Naive thymus-derived CD4-positive, alpha-beta T cell (primary cell): ENCODE data around the gene CSNK1G1. TPM values are rescaled to one million over a fixed set of nuclear protein-coding genes. Genes with fewer than 3 reads are reported as not detected.
A peak's percentile ranks its signal among the peaks of the same experiment; 100 is the strongest.
"Not testable (repeated sequence)": the region's sequence is repeated elsewhere in the genome, so short reads cannot be mapped to it uniquely, and the experiment has no call there.

Experiments used
- ATAC-seq: fragments of 150-1000 bp; cut with Tn5 transposase; 2 replicates; pipeline ENCODE4 v1.10.0; 2021; ENCODE audit warnings: mild to moderate bottlenecking, moderate library complexity
- CTCF ChIA-PET: fragments of 350-600 bp; sonication (Branson Sonifier 250); formaldehyde crosslinking; loops from one replicate; lab custom pipeline; 2021; ENCODE audit warnings: antibody characterized with exemption; lab: Charles Lee
- POLR2A ChIA-PET: fragments of 350-600 bp; sonication (Branson Sonifier 250); formaldehyde crosslinking; loops from one replicate; lab custom pipeline; 2021; ENCODE audit warnings: antibody characterized with exemption, inconsistent platforms; lab: Charles Lee
- DNase-seq, 9 donors: peaks; one replicate each; pipeline versions ENCODE4 v3.0.0 to v3.0.0-alpha.2; 2020 to 2022; ENCODE audit warnings: mixed read lengths in 1 of 9
- H3K27ac ChIP-seq: one replicate; pipeline ENCODE4 v1.7.0; 2013; ENCODE audit warnings: mild to moderate bottlenecking, low read depth, low read length, moderate library complexity
- H3K27me3 ChIP-seq, 2 donors: one replicate each; pipeline ENCODE4 v1.7.0; 2013; ENCODE audit warnings: low read length in 2 of 2, mild to moderate bottlenecking in 2 of 2, moderate library complexity in 2 of 2; ENCODE audit not compliant: control insufficient read depth in 2 of 2, insufficient read depth in 2 of 2
- H3K36me3 ChIP-seq, 3 experiments: 1 replicate in 2 of 3; 2 replicates in 1 of 3; pipeline ENCODE4 v1.7.0; 2013; ENCODE audit warnings: low read length in 3 of 3, mild to moderate bottlenecking in 3 of 3, moderate library complexity in 1 of 3; ENCODE audit not compliant: insufficient read depth in 3 of 3, control insufficient read depth in 2 of 3
- H3K4me1 ChIP-seq, 2 donors: one replicate each; pipeline ENCODE4 v1.7.0; 2013; ENCODE audit warnings: low read length in 2 of 2, mild to moderate bottlenecking in 2 of 2, moderate library complexity in 1 of 2; ENCODE audit not compliant: control insufficient read depth in 2 of 2, insufficient read depth in 2 of 2
- H3K4me3 ChIP-seq: 2 replicates; pipeline ENCODE4 v1.7.0; 2013; ENCODE audit warnings: mild to moderate bottlenecking, low read length
- H3K9me3 ChIP-seq, 3 experiments: 1 replicate in 2 of 3; 2 replicates in 1 of 3; pipeline ENCODE4 v1.7.0; 2013; ENCODE audit warnings: low read length in 3 of 3; ENCODE audit not compliant: control insufficient read depth in 2 of 3
- H3K27ac Mint-ChIP-seq, 9 donors: one replicate each; pipeline ENCODE4 v1.8.0; 2020 to 2022; ENCODE audit warnings: mixed read lengths in 9 of 9, mild to moderate bottlenecking in 8 of 9, moderate library complexity in 5 of 9, inconsistent platforms in 2 of 9
- H3K27me3 Mint-ChIP-seq, 5 donors: one replicate each; pipeline ENCODE4 v1.8.0; 2021 to 2022; ENCODE audit warnings: mixed read lengths in 5 of 5, mild to moderate bottlenecking in 1 of 5
- H3K36me3 Mint-ChIP-seq, 5 donors: one replicate each; pipeline ENCODE4 v1.8.0; 2020 to 2022; ENCODE audit warnings: mixed read lengths in 5 of 5, mild to moderate bottlenecking in 3 of 5, inconsistent platforms in 1 of 5
- H3K4me1 Mint-ChIP-seq, 7 donors: one replicate each; pipeline ENCODE4 v1.8.0; 2020 to 2022; ENCODE audit warnings: mixed read lengths in 7 of 7, mild to moderate bottlenecking in 3 of 7, inconsistent platforms in 1 of 7
- H3K4me3 Mint-ChIP-seq, 10 donors: one replicate each; pipeline ENCODE4 v1.8.0; 2020 to 2022; ENCODE audit warnings: mild to moderate bottlenecking in 10 of 10, mixed read lengths in 10 of 10, moderate library complexity in 6 of 10, inconsistent platforms in 2 of 10
- H3K9me3 Mint-ChIP-seq, 11 donors: one replicate each; pipeline ENCODE4 v1.8.0; 2020 to 2022; ENCODE audit warnings: mixed read lengths in 11 of 11, mild to moderate bottlenecking in 4 of 11, inconsistent platforms in 1 of 11, moderate library complexity in 1 of 11
- intact Hi-C, 2 donors: fragments of 100-400 bp; cut with micrococcal nuclease; formaldehyde crosslinking; loops; one replicate each; pipeline ENCODE4 v1.15.1; 2023
- polyA plus RNA-seq, 2 donors: library from polyadenylated mRNA; unstranded; fragments of 300-500 nt; fragmentation: Illumina TruSeq; gene quantifications; one replicate each; pipeline ENCODE4 v1.2.3, GENCODE V29; 2021
- total RNA-seq, 6 experiments: library from RNA in 5 of 6; stranded (reverse) in 5 of 6; gene quantifications; 1 replicate in 5 of 6; 2 replicates in 1 of 6; pipeline ENCODE4 v1.2.3 and lab custom pipeline; 2021 to 2026

CSNK1G1 gene
- total and polyA plus RNA-seq, 7 experiments from 2014 or later, result 18.2 to 31.4 (median 26.4) TPM

DNA sequence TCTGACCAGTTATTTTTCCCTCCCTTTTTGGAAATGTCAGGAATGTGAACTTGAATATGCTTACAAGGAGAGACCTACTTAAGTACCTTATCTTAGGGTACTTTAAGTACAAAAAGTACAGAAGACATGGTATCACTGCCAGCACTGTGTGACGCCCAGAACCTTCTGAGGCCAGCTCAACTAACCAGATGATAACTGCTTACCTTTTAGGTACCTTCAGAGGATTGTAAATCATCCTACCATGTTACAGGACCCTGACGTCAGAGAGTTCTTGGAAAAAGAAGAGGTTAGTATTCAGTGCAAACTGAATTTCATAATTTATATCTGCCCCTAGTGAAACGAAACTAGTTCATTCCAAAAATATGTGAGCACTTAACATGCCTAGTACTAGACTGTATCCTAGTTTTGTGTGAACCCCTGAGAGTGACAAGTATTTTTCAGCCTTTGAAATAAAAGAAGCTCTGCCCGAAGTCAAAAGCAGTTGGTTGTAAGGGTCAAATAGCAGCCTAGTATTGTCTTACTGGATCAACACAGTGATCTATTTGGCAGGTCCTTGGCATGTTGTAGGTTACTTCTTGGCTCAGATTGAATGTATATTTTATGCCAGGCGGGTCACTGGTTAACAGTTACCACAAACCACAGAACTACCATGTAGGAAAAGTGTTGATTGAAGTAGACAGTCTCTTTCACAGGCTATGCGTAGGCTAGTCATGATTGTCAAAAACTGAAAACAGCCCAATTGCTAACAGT lies 228.3 kb downstream of the CSNK1G1 start:
- no peak overlapping the region for H3K27ac Mint-ChIP-seq
- intact Hi-C loops, result no loop called here
- H3K36me3 ChIP-seq, result peaks cover 35 to 93% (median 55%) of the 10 kb centered on the region in 3 experiments
- POLR2A ChIA-PET, result no interaction called here
- H3K4me3 Mint-ChIP-seq, result no peak overlapping the region
- no peaks in the 10 kb centered on the region for H3K9me3 ChIP-seq
- H3K4me1 Mint-ChIP-seq, result peaks cover 0 to 4% (median 0%) of the 10 kb centered on the region in 7 donors
- peaks cover 22 to 63% (median 29%) of the 10 kb centered on the region in 5 donors for H3K36me3 Mint-ChIP-seq
- H3K27ac ChIP-seq, result no peak overlapping the region
- CTCF ChIA-PET, result no interaction called here
- H3K9me3 Mint-ChIP-seq, result no peaks in the 10 kb centered on the region
- ATAC-seq, result no peak
- DNase-seq, result no peak
- no peak overlapping the region for H3K4me3 ChIP-seq
- H3K4me1 ChIP-seq, result no peaks in the 10 kb centered on the region
- H3K27me3 ChIP-seq, result no peaks in the 10 kb centered on the region
- H3K27me3 Mint-ChIP-seq, result no peaks in the 10 kb centered on the region

- H3K4me1 ChIP-seq, result no peaks in the 10 kb centered on the region
- peaks cover 24 to 91% (median 46%) of the 10 kb centered on the region in 3 experiments for H3K36me3 ChIP-seq
- Mint-ChIP-seq H3K27me3 (no peaks in the 10 kb centered on the region), H3K9me3 (no peaks in the 10 kb centered on the region), H3K36me3 (peaks cover 17 to 53% (median 28%) of the 10 kb centered on the region in 5 donors), H3K4me3 (no peak overlapping the region), H3K27ac (peak overlapping the region in 1 of 9 donors; percentile 12), H3K4me1 (peaks cover 0 to 4% (median 0%) of the 10 kb centered on the region in 7 donors)
- H3K9me3 ChIP-seq, result no peaks in the 10 kb centered on the region
- ChIA-PET POLR2A (interaction anchor here (0.7 kb wide), 1 partner anchor 28 kb away, joined by 3 read pairs; no protein-coding TSS in a partner anchor), CTCF (interaction anchor here (0.6 kb wide), 1 partner anchor 22 kb away, joined by 3 read pairs; no protein-coding TSS in a partner anchor)
- H3K27ac ChIP-seq, result no peak overlapping the region
- no peak overlapping the region for H3K4me3 ChIP-seq
- no peaks in the 10 kb centered on the region for H3K27me3 ChIP-seq
- intact Hi-C loops, result no loop called here
- no peak for DNase-seq
- ATAC-seq, result no peak
These were observed 230.0 kb downstream of the CSNK1G1 start for GRCh38 chr15:64125978-64126377.

GRCh38 chr15:64122936-64123351 lies 233.0 kb downstream of the CSNK1G1 start:
- H3K36me3 Mint-ChIP-seq, result peaks cover 18 to 49% (median 33%) of the 10 kb centered on the region in 5 donors
- POLR2A ChIA-PET, result no interaction called here
- CTCF ChIA-PET, result interaction anchor here (1.2 kb wide), 1 partner anchor 10 kb away, joined by 3 read pairs; no protein-coding TSS in a partner anchor

GRCh38 chr15:64122444-64122843 lies 233.5 kb downstream of the CSNK1G1 start:
- intact Hi-C loops, result no loop called here
- Mint-ChIP-seq H3K27ac (no peak overlapping the region), H3K36me3 (peaks cover 15 to 47% (median 31%) of the 10 kb centered on the region in 5 donors), H3K4me3 (no peak overlapping the region), H3K27me3 (no peaks in the 10 kb centered on the region), H3K9me3 (no peaks in the 10 kb centered on the region), H3K4me1 (peaks cover 0 to 2% (median 0%) of the 10 kb centered on the region in 7 donors)
- no peak for DNase-seq
- Histone ChIP-seq H3K4me1 (no peaks in the 10 kb centered on the region), H3K27ac (no peak overlapping the region), H3K36me3 (peaks cover 11 to 92% (median 45%) of the 10 kb centered on the region in 3 experiments), H3K9me3 (no peaks in the 10 kb centered on the region), H3K4me3 (no peak overlapping the region), H3K27me3 (no peaks in the 10 kb centered on the region)
- CTCF ChIA-PET, result interaction anchor here (1.2 kb wide), 1 partner anchor 9 kb away, joined by 3 read pairs; no protein-coding TSS in a partner anchor
- no peak for ATAC-seq
- POLR2A ChIA-PET, result interaction anchor here (0.8 kb wide), 1 partner anchor 22 kb away, joined by 3 read pairs; no protein-coding TSS in a partner anchor

More at GRCh38 chr15:64122936-64123351, 233.0 kb downstream of the CSNK1G1 start:
- DNase-seq, result no peak
- H3K27ac Mint-ChIP-seq, result peak overlapping the region in 1 of 9 donors; percentile 14
- H3K27me3 Mint-ChIP-seq, result no peaks in the 10 kb centered on the region
- H3K4me1 Mint-ChIP-seq, result peaks cover 0 to 4% (median 0%) of the 10 kb centered on the region in 7 donors
- Histone ChIP-seq H3K4me1 (no peaks in the 10 kb centered on the region), H3K9me3 (no peaks in the 10 kb centered on the region), H3K36me3 (peaks cover 11 to 92% (median 45%) of the 10 kb centered on the region in 3 experiments), H3K4me3 (no peak overlapping the region), H3K27ac (no peak overlapping the region), H3K27me3 (no peaks in the 10 kb centered on the region)
- no peak for ATAC-seq
- intact Hi-C loops, result no loop called here
- no peaks in the 10 kb centered on the region for H3K9me3 Mint-ChIP-seq
- no peak overlapping the region for H3K4me3 Mint-ChIP-seq

DNA sequence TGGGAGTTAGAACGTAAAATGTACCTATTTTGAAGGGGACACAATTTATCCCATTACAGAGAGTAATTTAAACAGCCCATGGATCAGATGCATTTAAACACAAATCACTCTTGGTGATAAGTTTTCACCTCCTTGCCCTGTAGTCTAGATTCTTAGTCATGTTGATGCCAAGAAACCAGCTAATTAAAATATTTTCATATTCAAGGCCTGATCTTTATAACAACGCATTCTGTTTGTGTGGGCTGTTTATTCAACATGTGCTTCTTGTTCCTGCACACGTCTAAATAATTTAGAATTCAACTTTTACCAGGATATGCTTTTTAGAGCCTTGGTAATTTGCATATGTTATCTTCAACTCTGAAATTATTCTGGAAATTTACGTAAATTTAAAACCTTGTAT lies 234.4 kb downstream of the CSNK1G1 start:
- peaks cover 0 to 2% (median 0%) of the 10 kb centered on the region in 7 donors for H3K4me1 Mint-ChIP-seq
- H3K27me3 Mint-ChIP-seq, result no peaks in the 10 kb centered on the region
- ATAC-seq, result no peak
- peaks cover 13 to 45% (median 28%) of the 10 kb centered on the region in 5 donors for H3K36me3 Mint-ChIP-seq
- H3K27me3 ChIP-seq, result no peaks in the 10 kb centered on the region
- H3K9me3 ChIP-seq, result no peaks in the 10 kb centered on the region
- no peak for DNase-seq
- no peak overlapping the region for H3K27ac Mint-ChIP-seq
- ChIA-PET POLR2A (no interaction called here), CTCF (interaction anchor here (0.6 kb wide), 1 partner anchor 166 kb away, joined by 4 read pairs; no protein-coding TSS in a partner anchor)
- H3K9me3 Mint-ChIP-seq, result no peaks in the 10 kb centered on the region
- H3K27ac ChIP-seq, result no peak overlapping the region
- peaks cover 13 to 92% (median 40%) of the 10 kb centered on the region in 3 experiments for H3K36me3 ChIP-seq
- H3K4me3 ChIP-seq, result no peak overlapping the region
- H3K4me3 Mint-ChIP-seq, result no peak overlapping the region
- intact Hi-C loops, result no loop called here
- H3K4me1 ChIP-seq, result no peaks in the 10 kb centered on the region

DNA sequence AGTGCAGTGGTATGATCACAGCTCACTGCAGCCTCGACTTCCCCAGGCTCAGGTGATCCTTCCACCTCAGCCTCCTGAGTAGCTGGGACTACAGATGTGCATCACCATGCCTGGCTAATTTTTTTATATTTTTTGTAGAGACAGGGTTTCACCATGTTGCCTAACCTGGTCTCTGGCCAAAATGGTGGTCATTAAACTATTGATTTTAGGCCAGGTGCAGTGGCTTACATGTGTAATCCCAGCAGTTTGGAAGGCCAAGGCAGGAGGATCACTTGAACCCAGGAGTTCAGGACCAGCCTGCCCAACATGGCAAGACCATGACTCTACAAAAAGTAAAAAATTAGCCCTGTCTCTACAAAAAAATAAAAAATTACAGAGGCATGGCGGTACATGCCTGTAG lies 235.7 kb downstream of the CSNK1G1 start:
- H3K36me3 ChIP-seq, result peaks cover 18 to 91% (median 35%) of the 10 kb centered on the region in 3 experiments
- H3K4me3 ChIP-seq, intact Hi-C loops, H3K27me3 Mint-ChIP-seq, ATAC-seq, H3K4me3 Mint-ChIP-seq, DNase-seq, H3K27ac Mint-ChIP-seq, H3K9me3 ChIP-seq, H3K9me3 Mint-ChIP-seq, H3K4me1 ChIP-seq, H3K27ac ChIP-seq, H3K4me1 Mint-ChIP-seq, POLR2A ChIA-PET, H3K27me3 ChIP-seq, CTCF ChIA-PET: not testable (repeated sequence)
- H3K36me3 Mint-ChIP-seq, result peaks cover 10 to 43% (median 31%) of the 10 kb centered on the region in 5 donors
